Breast epithelium (tissue), 3 donors: Measurements from ENCODE around the gene APOF.

Experiments
- CTCF ChIP-seq, 3 donors: fragments of 450-650 bp; IDR thresholded peaks; one replicate each; pipeline ENCODE4 v1.5.1; 2016 to 2017; ENCODE audit warnings: antibody characterized with exemption in 3 of 3, mild to moderate bottlenecking in 3 of 3, moderate library complexity in 3 of 3
- POLR2A ChIP-seq: fragments of 450-650 bp; IDR thresholded peaks from one replicate; pipeline ENCODE4 v1.6.1; 2016; ENCODE audit warnings: antibody characterized with exemption, mild to moderate bottlenecking, moderate library complexity

DNA sequence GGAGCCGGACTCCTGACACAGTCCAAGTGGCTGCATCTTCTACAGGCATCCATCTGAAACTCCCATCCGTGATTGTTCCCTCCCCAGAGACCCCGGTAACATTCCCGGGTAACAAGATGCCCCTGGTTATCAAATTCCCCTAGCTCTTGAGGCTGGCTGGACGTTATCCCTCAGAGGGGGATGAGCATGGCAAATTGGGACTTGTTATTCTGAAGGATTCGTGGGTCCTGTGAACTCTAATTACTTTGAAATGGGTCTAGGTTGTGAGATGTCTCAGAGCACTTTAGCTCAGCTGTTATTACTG, 28.2 kb downstream of the APOF start:
- no peak for TF ChIP-seq CTCF (IDR thresholded peaks at IDR 0.05)
- no peak for TF ChIP-seq POLR2A
